Stimulated activated CD8-positive, alpha-beta memory T cell treated with anti-CD3 and anti-CD28 coated beads, Interleukin-15, amount 100 ng/mL, for 1 hour (primary cell): ENCODE data around the gene SEMA4G.
"Not testable (repeated sequence)": the region's sequence is repeated elsewhere in the genome, so short reads cannot be mapped to it uniquely, and the experiment has no call there.

Experiments used
- DNase-seq: peaks from one replicate; pipeline ENCODE4 v3.0.0-alpha.2; 2020; ENCODE audit warnings: low read depth

SEMA4G gene

DNA sequence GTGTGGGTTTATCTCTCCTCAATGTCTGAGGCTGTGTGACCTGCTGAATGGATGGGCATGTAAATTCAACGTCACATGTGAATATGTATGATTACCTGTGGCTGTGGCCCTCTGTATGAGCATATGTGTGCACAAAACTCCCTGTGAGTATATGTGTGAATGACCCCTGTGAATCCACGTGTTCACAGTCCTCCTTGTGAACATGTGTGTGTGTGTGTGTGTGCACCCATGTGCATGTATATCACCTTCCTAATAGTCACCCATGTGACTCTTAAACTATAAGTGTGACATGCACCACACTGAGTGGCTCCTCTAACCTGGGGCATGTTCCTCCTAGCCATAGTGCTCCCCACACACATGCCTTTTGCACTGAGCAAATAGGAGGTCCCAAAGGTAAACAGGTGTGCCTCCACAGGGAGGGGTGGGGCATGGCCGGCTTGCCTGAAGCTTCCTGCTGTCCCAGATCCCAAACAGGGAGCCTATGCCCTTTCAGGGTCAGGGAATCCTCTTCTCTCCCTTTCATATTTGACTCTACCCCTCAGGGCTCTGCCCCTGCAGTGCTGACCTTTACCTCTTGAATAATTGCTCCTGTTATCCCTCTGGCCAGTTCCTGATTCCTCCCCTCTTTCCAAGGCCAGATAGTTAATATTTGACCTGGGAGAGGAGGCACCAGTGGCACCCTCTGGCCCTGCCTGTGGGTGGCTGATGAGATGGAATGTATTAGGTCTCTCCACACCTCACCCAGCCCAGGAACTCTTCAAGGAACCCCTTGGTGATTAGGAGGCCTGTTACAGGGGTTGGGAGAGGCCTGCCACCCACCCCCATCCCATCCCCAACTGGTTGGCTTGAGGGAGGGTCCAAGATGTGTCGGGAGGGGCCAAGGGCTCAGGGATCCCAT, 1.9 kb downstream of the SEMA4G start:
- no peak for DNase-seq

DNA sequence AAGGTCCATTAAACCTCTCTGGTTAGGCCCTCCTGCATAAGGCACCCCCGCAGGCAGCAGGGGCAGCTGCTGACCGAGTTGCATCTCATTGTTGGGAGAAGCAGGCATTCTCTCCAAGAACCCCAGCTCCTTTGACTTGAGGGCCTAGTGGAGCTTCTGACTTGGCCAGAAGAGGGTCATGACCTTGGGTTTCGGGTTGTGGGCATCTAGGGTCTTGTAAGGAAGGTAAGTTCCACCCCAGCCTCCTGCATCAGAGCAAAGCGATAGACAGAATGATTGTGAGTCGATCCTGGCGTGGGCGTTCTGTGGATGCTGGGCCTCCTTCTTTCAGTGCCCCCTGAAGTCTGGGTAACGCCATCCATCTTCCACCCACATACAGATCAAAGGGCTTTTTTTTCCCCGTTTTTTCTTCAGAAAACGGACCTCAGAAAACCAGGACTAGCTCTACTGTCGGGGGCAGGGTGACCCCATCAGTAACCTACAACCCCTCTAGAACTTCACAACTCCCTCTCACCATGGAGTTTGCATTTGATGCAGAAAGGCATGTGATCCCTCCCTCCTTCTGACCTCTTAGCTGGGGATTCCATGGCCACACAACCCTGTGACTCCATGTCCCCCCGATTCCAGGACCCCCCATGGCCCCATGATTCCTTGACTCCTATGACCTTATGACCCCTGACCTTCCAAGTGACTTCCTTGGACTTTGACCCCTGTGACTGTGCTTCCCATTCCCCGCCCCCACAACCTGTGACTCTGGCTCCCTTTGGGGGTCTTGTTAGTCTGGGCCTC, 3.0 kb downstream of the SEMA4G start:
- DNase-seq = no peak

DNA sequence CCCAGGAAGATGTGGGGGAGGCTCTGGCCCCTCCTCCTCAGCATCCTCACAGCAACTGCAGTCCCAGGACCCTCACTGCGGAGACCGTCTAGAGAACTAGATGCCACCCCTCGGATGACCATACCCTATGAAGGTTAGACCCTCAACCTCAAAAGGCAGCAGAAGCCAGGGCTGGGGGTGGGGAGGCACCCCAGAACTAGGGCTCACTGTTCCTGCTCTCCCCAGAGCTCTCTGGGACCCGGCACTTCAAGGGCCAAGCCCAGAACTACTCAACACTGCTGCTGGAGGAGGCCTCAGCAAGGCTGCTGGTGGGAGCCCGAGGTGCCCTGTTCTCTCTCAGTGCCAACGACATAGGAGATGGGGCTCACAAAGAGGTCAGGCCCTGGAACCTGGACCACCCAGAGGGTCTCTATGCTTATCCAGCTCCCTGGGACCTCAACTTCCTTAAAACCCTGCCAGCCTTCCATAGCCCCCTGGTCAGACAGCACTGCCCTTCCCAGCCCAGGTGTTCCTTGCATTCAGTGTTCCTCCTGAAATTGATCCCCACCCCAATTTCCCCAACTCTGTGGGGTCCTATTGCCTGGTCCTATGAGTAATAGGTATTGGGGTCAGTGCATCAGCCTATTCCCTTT, 3.7 kb downstream of the SEMA4G start:
- DNase-seq = no peak

DNA sequence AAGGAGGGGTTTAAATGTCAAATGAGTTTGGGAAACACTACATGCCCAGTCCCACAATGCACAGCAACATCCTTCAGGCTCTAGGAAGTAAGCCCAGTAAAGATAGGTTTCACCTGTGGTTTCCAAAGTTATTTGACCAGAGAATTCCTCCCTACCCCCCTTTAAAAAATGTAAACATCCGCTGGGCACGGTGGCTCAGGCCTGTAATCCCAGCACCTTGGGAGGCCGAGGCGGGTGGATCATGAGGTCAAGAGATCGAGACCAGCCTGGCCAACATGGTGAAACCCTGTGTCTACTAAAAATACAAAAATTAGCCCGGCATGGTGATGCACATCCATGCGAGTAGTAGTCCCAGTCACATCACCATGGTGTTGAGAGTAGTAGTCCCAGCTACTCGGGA, 6.1 kb downstream of the SEMA4G start:
- DNase-seq = not testable (repeated sequence)

DNA sequence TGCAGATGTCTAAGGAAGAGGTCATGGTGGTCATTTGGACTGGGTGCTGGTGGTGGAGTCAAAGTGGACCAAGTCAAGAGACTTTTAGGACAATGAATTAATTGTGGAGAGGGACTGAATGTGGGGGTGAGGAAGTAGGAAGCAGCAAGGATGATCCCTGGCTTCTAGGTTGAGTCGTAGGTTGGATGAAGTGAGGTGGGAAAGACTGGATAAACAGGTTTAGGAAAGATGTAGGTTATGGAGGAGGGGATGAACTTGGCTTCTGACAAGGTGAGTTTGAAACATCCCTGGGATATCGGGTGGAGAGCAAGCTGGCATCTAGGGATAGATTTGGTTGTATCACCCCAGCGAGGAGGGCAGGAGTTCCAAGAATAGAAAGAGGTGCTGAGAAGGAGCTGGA, 7.6 kb downstream of the SEMA4G start:
- DNase-seq = no peak

DNA sequence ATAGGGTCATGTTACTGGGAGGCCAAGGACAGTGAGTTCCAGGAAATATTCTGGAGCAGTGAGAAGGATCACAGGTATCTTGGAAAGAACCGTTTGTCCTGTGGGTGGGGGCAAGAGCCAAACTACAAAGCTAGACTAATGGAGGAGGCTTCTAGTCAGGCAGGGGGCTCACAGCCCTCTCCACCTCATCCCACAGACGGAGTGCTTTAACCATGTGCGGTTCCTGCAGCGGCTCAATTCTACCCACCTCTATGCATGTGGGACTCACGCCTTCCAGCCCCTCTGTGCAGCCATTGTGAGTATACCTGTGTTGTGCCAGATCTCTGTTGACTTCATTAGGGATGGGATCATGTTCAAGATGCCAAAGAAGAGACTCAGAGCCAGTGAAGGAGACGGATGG, 8.1 kb downstream of the SEMA4G start:
- no peak for DNase-seq

DNA sequence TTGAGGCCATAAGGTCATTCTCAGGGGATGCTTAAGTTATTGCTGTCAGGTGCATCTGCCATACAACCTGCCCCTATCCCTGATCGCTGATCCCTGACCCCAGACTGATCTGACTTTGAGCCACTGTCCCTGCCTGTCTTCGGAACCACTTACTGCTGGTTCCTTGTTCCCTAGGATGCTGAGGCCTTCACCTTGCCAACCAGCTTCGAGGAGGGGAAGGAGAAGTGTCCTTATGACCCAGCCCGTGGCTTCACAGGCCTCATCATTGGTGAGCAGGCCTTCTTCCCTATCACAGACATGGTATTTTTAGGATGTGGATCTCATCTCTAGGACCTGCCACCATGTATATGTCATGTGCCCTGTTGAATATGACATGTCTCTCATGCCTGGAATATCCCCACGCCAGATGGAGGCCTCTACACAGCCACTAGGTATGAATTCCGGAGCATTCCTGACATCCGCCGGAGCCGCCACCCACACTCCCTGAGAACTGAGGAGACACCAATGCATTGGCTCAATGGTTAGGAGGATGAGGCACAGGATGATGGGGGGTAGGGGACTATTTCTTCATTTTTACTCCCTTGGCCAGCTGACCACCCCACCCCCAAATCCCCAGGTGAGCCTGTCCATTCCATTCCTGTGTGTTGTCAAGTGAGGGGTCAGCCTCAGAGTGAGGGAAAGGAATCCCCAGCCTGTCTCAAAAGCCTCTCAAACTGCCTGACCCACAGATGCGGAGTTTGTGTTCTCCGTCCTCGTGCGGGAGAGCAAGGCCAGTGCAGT, 9.0 kb downstream of the SEMA4G start:
- no peak for DNase-seq

DNA sequence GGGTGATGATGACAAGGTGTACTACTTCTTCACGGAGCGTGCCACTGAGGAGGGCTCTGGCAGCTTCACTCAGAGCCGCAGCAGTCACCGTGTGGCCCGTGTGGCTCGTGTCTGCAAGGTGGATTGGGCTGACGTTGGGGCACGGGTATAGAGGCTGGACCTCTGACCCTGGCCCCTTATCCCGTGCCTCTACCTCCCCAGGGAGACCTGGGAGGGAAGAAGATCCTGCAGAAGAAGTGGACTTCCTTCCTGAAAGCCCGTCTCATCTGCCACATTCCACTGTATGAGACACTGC, 9.5 kb downstream of the SEMA4G start:
- no peak for DNase-seq

DNA sequence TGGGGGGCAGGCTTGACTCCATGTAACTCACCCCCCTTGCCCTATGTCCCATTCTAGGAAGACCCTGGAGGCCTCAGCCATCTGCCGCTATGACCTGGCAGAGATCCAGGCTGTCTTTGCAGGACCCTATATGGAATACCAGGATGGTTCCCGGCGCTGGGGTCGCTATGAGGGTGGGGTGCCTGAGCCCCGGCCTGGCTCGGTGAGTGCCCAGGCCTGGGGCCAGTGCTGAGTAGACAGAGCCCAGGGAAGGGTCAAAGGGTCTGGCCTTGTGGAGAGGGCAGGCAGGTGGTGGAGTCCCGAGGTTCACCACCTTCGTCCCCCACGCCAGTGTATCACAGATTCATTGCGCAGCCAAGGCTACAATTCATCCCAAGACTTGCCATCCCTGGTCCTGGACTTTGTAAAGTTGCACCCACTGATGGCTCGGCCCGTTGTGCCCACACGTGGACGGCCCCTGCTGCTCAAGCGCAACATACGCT, 10.5 kb downstream of the SEMA4G start:
- DNase-seq = no peak

DNA sequence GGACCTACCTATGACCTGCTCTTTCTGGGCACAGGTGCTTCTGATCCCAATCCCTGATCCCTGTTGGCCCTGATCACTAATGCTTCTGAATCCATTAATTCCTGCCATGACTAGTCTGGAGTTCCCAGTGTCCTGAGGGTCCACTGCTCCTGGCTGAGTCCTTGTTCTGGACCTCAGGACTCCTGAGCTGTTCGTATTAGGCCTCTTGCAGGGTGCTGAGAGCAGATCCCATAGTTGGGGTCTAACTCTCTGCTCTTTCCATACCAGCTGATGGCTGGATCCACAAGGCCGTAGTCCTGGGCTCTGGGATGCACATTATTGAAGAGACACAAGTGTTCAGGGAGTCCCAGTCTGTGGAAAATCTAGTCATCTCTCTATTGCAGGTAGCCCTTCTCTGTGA, 11.0 kb downstream of the SEMA4G start:
- no peak for DNase-seq

DNA sequence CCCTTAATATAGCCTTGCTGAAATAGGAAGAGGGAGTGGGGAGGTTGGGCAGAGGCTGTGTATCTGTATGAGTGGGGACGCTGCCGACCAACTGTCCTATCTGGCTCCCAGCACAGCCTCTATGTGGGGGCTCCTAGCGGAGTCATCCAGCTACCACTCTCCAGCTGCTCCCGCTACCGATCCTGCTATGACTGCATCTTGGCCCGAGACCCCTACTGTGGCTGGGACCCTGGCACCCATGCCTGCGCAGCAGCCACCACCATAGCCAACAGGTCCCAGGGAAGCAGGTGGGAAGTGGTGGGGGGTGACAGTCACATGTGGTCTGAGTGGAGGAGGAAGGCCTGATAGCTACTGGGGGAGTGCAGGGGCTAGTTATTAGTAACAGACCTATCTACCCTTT, 11.4 kb downstream of the SEMA4G start:
- no peak for DNase-seq

DNA sequence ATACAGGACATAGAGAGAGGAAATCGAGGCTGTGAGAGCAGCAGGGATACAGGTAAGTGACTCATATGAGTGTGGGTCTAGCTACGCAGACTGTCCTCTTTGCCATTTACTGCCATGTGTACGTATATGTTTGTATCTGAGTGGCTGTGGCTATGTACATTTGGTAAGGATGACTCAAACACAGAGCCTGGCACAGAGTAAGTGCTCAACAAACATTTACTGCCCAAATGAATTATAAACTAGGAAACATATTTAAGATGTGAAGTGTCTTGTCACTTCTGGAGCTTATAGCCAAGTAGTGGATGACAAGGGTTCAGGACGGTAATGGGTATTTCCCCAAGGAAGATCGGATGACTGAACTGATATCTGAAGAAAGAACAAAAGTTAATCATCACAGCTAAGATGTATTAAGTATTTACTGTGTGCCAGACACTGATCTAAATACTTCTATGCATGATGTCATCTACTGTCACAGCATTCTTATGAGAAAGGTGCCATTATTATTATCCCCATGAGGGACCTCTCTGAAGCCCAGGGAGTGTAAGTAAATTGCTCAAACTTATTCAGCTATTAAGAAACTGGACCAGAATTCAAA, 12.0 kb downstream of the SEMA4G start:
- DNase-seq = no peak

DNA sequence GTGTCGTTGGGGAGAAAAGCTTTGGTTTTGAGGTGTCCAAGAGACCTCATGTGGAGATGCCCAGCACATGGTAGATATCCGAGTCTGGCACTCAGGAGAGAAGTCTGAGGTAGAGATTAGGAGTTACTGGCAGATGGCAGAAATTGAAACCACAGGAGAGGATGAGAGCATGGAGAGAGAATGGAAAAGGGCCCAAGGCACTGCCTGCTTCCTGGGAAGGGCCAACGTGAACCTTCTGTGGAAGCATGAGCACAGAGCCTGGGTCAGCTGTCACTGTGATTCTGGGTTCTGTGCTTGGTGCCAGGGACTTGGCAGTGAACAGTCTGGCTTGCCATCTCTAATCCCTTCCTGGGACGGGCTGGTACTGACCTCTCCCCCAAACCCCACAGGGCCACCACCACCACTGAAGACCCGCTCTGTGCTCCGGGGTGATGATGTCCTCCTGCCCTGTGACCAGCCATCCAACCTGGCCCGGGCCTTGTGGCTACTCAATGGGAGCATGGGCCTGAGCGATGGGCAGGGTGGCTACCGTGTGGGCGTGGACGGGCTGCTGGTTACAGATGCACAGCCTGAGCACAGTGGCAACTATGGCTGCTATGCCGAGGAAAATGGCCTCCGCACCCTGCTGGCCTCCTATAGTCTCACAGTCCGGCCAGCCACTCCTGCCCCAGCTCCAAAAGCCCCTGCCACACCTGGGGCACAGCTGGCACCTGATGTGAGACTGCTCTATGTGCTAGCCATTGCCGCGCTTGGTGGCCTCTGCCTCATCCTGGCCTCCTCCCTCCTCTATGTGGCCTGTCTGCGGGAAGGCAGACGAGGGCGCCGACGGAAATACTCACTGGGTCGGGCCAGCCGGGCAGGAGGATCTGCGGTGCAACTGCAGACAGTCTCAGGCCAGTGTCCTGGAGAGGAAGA, 13.9 kb downstream of the SEMA4G start:
- no peak for DNase-seq

DNA sequence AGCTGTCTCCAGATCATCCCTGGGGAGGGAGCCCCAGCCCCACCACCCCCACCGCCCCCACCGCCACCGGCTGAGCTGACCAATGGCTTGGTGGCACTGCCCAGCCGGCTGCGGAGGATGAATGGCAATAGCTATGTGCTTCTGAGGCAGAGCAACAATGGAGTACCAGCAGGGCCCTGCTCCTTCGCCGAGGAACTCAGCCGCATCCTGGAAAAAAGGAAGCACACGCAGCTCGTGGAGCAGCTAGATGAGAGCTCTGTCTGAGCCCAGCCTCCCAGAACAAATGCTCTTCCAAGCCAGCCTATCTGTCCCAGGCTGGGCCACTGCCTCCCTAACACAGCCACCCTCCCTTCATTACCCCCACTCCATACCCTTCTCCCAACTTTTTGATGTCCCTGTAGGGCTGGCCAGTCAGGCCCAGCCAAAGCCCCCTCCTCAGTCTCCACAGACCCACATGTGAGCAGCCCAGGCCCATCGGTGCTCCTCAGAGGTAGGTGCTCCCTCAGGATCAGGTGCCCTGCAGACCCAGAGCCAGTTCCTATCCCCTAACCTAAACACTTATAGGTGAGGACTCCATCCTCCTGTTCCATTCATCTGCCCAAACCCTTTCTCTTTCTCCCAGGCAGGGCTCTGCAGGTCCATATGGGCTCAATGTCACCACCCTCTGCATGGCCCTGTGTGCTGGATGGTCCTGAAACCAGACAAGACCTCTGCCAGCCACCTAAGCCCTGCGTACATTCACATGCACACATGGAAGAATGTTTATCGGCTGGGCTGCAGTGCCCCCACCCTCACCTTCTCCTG, 14.8 kb downstream of the SEMA4G start:
- DNase-seq = no peak

DNA sequence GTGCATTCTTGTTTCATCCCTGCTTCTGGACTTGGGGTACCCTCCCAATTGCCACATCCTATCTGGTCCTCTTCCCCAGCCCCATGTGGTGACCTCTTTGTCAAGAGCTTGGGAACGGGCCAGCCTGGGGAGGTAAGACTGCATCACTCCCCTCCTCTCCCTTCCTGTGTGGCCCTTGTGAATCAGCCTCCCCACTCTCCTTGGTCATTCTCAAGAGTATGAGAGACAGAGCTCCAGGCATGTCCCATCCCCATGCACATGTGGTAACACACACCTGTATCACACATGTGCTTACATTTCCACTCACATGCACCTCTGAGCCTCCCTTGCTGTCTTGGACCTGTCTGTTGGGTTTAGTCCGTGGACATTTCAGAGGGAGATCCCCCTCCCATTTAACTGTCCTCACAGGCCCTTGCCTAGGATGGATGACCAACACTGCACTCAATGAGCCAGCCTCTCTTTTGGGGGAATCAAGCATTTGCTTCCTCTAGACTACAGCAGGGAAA, 15.4 kb downstream of the SEMA4G start:
- no peak for DNase-seq

DNA sequence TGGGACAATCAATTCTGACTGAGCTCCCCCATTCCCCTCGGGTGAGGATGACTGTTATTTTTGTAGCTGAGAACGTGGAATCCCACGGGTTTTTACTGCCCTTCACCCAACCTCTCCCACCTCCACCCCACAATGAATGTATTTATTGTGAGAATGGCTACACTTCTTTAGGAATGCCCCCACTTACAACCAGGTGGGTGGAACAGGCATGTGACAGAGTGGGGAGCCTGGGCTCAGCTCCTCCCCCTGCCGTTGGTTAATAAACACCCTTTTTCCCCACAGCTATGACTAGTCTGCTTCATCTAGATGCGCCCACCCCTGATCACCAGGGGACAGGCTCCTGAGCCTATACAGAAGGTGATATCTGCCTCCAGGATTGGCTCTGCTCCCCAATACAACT, 16.0 kb downstream of the SEMA4G start:
- DNase-seq = no peak

DNA sequence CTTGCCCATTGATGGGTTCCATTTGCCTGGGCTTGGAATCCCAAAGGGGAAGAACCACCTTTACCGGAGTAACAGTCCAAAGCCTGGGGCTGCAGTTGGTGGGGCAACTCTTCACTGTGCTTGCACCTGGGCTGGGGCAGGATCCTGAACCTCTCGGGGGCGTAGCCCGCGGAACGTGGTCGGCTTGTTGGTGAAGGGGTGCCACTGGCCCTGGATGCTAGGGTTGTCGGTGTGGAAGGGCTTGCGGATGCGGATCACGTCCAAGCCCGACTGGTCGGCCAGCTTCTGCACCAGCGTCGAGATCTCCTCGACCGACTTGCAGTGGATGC, 17.3 kb downstream of the SEMA4G start:
- DNase-seq = no peak

DNA sequence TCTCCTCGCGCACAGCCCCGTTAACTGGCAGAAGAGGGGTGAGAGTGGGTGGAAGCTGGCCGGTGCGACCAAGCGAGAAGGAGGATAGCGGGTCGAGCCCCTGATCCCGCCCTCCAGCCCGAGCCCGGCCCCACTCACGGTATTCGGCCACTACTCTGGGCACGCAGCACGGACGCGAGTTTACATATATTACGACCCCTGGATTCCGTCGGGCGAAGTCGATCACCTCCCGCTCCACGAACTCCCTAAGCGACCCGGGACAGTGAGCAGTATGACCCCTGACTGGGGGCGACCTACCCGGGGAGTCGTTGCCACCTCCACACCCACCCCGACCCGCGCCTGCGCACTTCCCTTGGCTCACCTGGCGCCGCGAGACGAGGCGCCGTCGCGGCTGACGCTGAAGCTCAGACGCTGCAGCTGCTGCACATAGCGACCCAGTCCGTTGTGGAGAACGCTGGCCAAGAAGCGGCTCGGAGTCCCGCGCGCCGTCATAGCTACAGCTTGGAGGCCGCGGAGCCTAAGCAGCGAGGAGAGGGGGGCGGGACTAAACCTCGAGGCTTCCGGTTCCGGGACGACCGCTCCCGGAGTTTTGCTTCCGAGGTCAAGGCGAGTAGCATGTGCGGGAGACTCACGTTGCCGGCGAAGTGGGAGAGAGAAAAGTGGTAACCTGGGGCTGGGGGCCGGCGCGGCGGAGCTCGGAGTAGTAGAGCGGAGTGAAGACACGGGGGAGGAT, 17.8 kb downstream of the SEMA4G start, which contains the start of the genes MRPL43 and TWNK:
Gene MRPL43, minus strand, starts transcription at position 546 of the 733 bp plus-strand sequence. Its CDS starts 54 bp downstream, at position 492.
Gene TWNK, plus strand, starts transcription at position 592 of the 733 bp plus-strand sequence. CDS start 668 bp downstream, outside the sequence.
- DNase-seq = peak; percentile 62

DNA sequence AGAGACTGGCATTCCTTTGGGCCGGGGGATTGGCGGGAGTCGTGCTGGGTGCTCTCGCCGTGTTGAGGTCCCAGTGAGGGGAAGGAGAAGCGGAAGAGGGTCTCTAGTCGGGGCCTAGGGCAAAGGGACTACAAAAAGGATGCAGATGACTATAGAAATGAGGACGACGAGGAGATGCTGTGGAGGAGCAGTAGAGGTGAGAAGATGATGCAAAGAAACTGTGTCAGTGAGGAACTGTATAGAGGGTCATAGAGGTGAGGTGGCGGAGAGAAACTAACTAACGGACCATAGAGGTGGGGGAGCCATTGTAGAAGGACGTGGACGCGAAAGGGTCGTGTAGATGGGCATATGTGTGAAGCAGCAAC, 18.4 kb downstream of the SEMA4G start:
- no peak for DNase-seq
